A673 (cell line): ENCODE data around the gene CEP112.

ENCODE experiments used
- EZH2 ChIP-seq: fragments of 200-600 bp; sonication (generic); IDR thresholded peaks from 2 replicates; pipeline ENCODE4 v1.6.1; 2017; ENCODE audit warnings: borderline replicate concordance, low read depth, mild to moderate bottlenecking, mixed read lengths, antibody characterized with exemption, low read length; ENCODE audit not compliant: poor library complexity, severe bottlenecking
- TF ChIP-seq, protein P1 (sequence below): fragments of 300-800, 200-600 bp; sonication (generic); conservative IDR thresholded peaks from 2 replicates; pipeline ENCODE4 v1.5.1; 2017; ENCODE audit warnings: low read depth, mild to moderate bottlenecking, antibody characterized with exemption, low read length, moderate library complexity, mixed read lengths

DNA sequence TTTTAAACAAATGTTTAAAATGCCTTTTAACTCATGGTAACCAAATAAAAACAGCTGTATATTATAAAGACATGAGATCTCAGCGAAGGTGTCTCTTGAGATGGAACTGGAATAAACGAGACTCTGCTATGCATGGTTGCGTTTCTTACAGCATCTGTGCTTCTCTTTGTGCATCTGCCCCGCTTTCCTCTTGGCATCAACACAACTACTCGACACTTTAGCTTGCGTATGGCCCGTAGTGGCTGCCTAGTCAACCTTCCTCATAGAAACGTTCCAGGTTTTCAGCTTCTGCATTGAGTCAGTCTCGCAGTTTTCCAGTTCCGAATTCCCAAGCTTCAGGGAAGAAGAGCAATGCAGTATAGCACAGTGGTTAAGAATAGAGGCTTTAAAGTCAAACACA, 214.9 kb downstream of the CEP112 start:
- TF ChIP-seq EZH2: no peak
- TF ChIP-seq, protein P1, sequence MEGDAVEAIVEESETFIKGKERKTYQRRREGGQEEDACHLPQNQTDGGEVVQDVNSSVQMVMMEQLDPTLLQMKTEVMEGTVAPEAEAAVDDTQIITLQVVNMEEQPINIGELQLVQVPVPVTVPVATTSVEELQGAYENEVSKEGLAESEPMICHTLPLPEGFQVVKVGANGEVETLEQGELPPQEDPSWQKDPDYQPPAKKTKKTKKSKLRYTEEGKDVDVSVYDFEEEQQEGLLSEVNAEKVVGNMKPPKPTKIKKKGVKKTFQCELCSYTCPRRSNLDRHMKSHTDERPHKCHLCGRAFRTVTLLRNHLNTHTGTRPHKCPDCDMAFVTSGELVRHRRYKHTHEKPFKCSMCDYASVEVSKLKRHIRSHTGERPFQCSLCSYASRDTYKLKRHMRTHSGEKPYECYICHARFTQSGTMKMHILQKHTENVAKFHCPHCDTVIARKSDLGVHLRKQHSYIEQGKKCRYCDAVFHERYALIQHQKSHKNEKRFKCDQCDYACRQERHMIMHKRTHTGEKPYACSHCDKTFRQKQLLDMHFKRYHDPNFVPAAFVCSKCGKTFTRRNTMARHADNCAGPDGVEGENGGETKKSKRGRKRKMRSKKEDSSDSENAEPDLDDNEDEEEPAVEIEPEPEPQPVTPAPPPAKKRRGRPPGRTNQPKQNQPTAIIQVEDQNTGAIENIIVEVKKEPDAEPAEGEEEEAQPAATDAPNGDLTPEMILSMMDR: no peak
